Body of pancreas (tissue), 4 donors: ENCODE results near the gene TWSG1. TPM values are rescaled to one million over a fixed set of nuclear protein-coding genes. Genes with fewer than 3 reads are reported as not detected.
"Not testable (repeated sequence)": the region's sequence is repeated elsewhere in the genome, so short reads cannot be mapped to it uniquely, and the experiment has no call there.

ENCODE experiments used
- ATAC-seq: fragments of 150-250 bp; one replicate; pipeline ENCODE4 v1.9.1; 2016
- DNase-seq, 4 donors: peaks; one replicate each; pipeline ENCODE4 v3.0.0-alpha.2; 2019
- H3K27ac ChIP-seq, 4 donors: fragments of 200-600 bp; sonication (generic); 1 replicate in 3 of 4; 2 replicates in 1 of 4; pipeline versions ENCODE4 v1.5.1 to v1.6.1; 2016 to 2019; ENCODE audit warnings: mild to moderate bottlenecking in 1 of 4, mixed read lengths in 1 of 4, moderate library complexity in 1 of 4
- H3K27me3 ChIP-seq, 2 donors: fragments of 200-600 bp; sonication (generic); one replicate each; pipeline ENCODE4 v1.6.0; 2016; ENCODE audit warnings: mild to moderate bottlenecking in 1 of 2
- H3K36me3 ChIP-seq, 2 donors: fragments of 200-600 bp; sonication (generic); replicated peaks in 1 of 2; 2 replicates each; pipeline ENCODE4 v1.5.1; 2016; ENCODE audit warnings: low read depth in 2 of 2; ENCODE audit not compliant: insufficient read depth in 1 of 2
- H3K4me1 ChIP-seq: fragments of 200-600 bp; sonication (generic); one replicate; pipeline ENCODE4 v1.6.0; 2016
- H3K4me3 ChIP-seq, 2 donors: fragments of 200-600 bp; sonication (generic); 1 replicate in 1 of 2; 2 replicates in 1 of 2; pipeline ENCODE4 v1.5.1; 2016 to 2019
- H3K9me3 ChIP-seq, 3 donors: fragments of 200-600 bp; sonication (generic); 1 replicate in 2 of 3; 2 replicates in 1 of 3; pipeline ENCODE4 v1.5.1; 2016
- CTCF ChIP-seq, 7 experiments: fragments of 450-650 bp in 4 of 7; fragments of 200-600 bp in 3 of 7; sonication (generic) in 3 of 7; IDR thresholded peaks; one replicate each; pipeline ENCODE4 v1.5.1; 2016 to 2019; ENCODE audit warnings: antibody characterized with exemption in 7 of 7
- POLR2A ChIP-seq, 3 donors: fragments of 450-650 bp; IDR thresholded peaks; one replicate each; pipeline ENCODE4 v1.6.1; 2016; ENCODE audit warnings: antibody characterized with exemption in 3 of 3, mild to moderate bottlenecking in 2 of 3
- WGBS, 2 donors: methylation state at CpG; one replicate each; pipeline ENCODE4 v1.1.5; 2017; 5-methylcytosine and 5-hydroxymethylcytosine counted together
- intact Hi-C: fragments of 100-400 bp; cut with DNase I; formaldehyde crosslinking; loops from one replicate; pipeline ENCODE4 v1.15.1; 2023
- total RNA-seq, 2 donors: library from RNA; depleted of rRNA; stranded (reverse); fragments of >200 nt; gene quantifications; one replicate each; pipeline ENCODE4 v1.1.0, GENCODE V29; 2016

Gene TWSG1
- total RNA-seq, 2 donors from 2014 or later, result 9.2 to 11.4 TPM

DNA sequence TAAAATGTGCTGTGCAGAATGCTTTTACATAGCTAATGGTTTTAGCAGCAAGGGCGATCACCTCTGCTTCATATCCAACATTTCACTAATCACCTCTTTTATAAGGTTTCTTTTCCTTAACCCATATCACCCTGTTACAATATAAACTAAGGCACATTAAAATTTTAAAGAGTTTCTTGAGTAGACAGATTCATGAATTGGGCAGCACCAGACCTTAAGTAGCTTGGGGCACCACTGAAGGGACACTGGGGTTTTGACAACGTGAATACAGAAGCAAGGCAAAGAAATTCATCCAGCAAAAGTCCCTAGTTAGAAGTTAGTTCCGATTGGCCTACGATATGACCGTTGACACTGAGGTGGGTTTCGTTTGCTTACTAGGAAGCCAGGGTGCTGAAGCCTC, 96.7 kb downstream of the TWSG1 start:
- H3K27me3 ChIP-seq, result no peaks in the 10 kb centered on the region
- ATAC-seq (no peak), DNase-seq (no peak)
- H3K4me3 ChIP-seq, result no peak overlapping the region
- 82 to 83% methylated on average over 6 of the region's 6 CpGs for WGBS, 2 donors
- H3K27ac ChIP-seq, result no peak overlapping the region
- H3K4me1 ChIP-seq, result no peaks in the 10 kb centered on the region
- no peaks in the 10 kb centered on the region for H3K9me3 ChIP-seq
- H3K36me3 ChIP-seq, result no peaks in the 10 kb centered on the region
- TF ChIP-seq CTCF (IDR thresholded peaks at IDR 0.05), result no peak
- TF ChIP-seq POLR2A (IDR thresholded peaks at IDR 0.05), result no peak
- intact Hi-C loops, result no loop called here

- H3K36me3 ChIP-seq, DNase-seq, intact Hi-C loops, H3K4me1 ChIP-seq, ATAC-seq, H3K27me3 ChIP-seq, H3K27ac ChIP-seq, H3K4me3 ChIP-seq, H3K9me3 ChIP-seq: not testable (repeated sequence)
- WGBS, 2 donors, result 89 to 92% methylated on average over 10 of the region's 10 CpGs
These were observed 98.5 kb downstream of the TWSG1 start for GRCh38 chr18:9433122-9433521.

DNA sequence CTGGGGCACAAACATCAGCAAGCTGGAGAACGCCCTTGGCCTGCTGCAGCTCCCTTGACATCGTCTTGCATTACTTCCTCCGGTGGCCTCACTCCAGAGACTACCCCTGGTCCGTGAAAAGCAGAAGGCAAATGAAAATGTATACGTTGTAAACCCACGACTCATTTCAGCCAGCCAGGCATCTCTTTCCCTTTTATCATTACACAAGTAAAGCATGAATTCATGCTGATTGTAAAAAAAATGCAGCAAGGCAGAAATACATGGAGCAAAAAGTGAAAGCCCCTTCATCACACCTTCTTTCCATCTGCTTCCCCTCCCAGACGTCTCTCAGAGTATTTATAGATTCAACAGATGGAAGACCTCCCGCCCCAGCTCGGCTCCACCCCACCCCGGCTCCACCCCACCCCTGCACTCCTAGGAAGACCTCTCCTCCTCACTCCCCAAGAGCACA, 99.1 kb downstream of the TWSG1 start:
- TF ChIP-seq CTCF (IDR thresholded peaks at IDR 0.05), result no peak
- TF ChIP-seq POLR2A (IDR thresholded peaks at IDR 0.05), result no peak
- 32 to 59% methylated on average over 10 of the region's 10 CpGs for WGBS, 2 donors
- intact Hi-C loops, result no loop called here
- Histone ChIP-seq H3K9me3 (no peaks in the 10 kb centered on the region), H3K36me3 (no peaks in the 10 kb centered on the region), H3K4me3 (no peak overlapping the region), H3K4me1 (no peaks in the 10 kb centered on the region), H3K27ac (no peak overlapping the region), H3K27me3 (no peaks in the 10 kb centered on the region)
- ATAC-seq, result no peak
- DNase-seq, result no peak

DNA sequence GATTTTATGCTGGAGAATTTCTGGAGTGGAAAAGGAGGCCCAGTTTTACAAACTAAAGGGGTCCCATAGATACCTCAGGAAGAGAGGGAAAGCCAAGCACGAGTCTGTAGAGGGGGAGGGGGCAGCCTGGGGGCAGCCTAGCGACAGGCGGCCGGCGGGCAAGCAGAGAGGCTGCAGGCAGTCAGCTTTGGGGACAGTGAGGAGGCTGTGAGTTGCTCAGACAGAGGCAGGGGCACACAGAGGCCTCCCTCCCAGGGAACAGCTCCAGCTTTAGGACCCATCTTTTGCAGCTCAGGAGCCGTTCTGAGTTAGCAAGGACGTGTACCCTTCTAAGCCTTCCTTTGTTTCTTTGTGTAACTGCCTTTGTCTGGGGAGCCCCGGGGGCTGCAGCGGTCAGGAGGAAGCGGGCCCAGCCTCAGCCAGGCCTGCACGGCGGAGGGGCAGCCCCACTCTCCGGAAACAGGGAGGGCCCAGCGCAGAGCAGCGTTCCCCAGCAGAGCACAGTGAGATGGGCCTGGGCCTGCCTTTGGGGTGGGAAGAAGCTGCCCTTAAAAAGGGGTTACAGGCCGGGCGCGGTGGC, 99.6 kb downstream of the TWSG1 start:
- ATAC-seq (no peak), DNase-seq (no peak)
- no peak overlapping the region for H3K4me3 ChIP-seq
- TF ChIP-seq POLR2A (IDR thresholded peaks at IDR 0.05) (no peak), CTCF (IDR thresholded peaks at IDR 0.05) (no peak)
- WGBS, 2 donors, result 66 to 77% methylated on average over 15 to 18 of the region's 18 CpGs
- intact Hi-C loops, result no loop called here
- H3K4me1 ChIP-seq, result no peaks in the 10 kb centered on the region
- H3K36me3 ChIP-seq, result no peaks in the 10 kb centered on the region
- H3K27ac ChIP-seq, result no peak overlapping the region
- H3K27me3 ChIP-seq, result no peaks in the 10 kb centered on the region
- H3K9me3 ChIP-seq, result no peaks in the 10 kb centered on the region

- H3K27ac ChIP-seq, result no peak overlapping the region
- intact Hi-C loops, result no loop called here
- ATAC-seq, result no peak
- TF ChIP-seq CTCF (IDR thresholded peaks at IDR 0.05), result no peak
- TF ChIP-seq POLR2A (IDR thresholded peaks at IDR 0.05), result no peak
- no peak for DNase-seq
- H3K4me1 ChIP-seq, result no peaks in the 10 kb centered on the region
- no peaks in the 10 kb centered on the region for H3K36me3 ChIP-seq
- no peak overlapping the region for H3K4me3 ChIP-seq
- H3K27me3 ChIP-seq, result no peaks in the 10 kb centered on the region
- 91% methylated on average over 17 of the region's 17 CpGs for WGBS, 2 donors
- no peaks in the 10 kb centered on the region for H3K9me3 ChIP-seq
These were observed 100.5 kb downstream of the TWSG1 start for GRCh38 chr18:9435041-9435440.
